Naive thymus-derived CD4-positive, alpha-beta T cell (primary cell): ENCODE measurements around the gene MLYCD. TPM values are rescaled to one million over a fixed set of nuclear protein-coding genes. Genes with fewer than 3 reads are reported as not detected.
"Not testable (repeated sequence)": the region's sequence is repeated elsewhere in the genome, so short reads cannot be mapped to it uniquely, and the experiment has no call there.

Experiments
- ATAC-seq: fragments of 150-1000 bp; cut with Tn5 transposase; 2 replicates; pipeline ENCODE4 v1.10.0; 2021; ENCODE audit warnings: mild to moderate bottlenecking, moderate library complexity
- CTCF ChIA-PET: fragments of 350-600 bp; sonication (Branson Sonifier 250); formaldehyde crosslinking; loops from one replicate; lab custom pipeline; 2021; ENCODE audit warnings: antibody characterized with exemption; lab: Charles Lee
- POLR2A ChIA-PET: fragments of 350-600 bp; sonication (Branson Sonifier 250); formaldehyde crosslinking; loops from one replicate; lab custom pipeline; 2021; ENCODE audit warnings: antibody characterized with exemption, inconsistent platforms; lab: Charles Lee
- DNase-seq, 9 donors: peaks; one replicate each; pipeline versions ENCODE4 v3.0.0 to v3.0.0-alpha.2; 2020 to 2022; ENCODE audit warnings: mixed read lengths in 1 of 9
- H3K27ac ChIP-seq: one replicate; pipeline ENCODE4 v1.7.0; 2013; ENCODE audit warnings: mild to moderate bottlenecking, low read depth, low read length, moderate library complexity
- H3K27me3 ChIP-seq, 2 donors: one replicate each; pipeline ENCODE4 v1.7.0; 2013; ENCODE audit warnings: low read length in 2 of 2, mild to moderate bottlenecking in 2 of 2, moderate library complexity in 2 of 2; ENCODE audit not compliant: control insufficient read depth in 2 of 2, insufficient read depth in 2 of 2
- H3K36me3 ChIP-seq, 3 experiments: 1 replicate in 2 of 3; 2 replicates in 1 of 3; pipeline ENCODE4 v1.7.0; 2013; ENCODE audit warnings: low read length in 3 of 3, mild to moderate bottlenecking in 3 of 3, moderate library complexity in 1 of 3; ENCODE audit not compliant: insufficient read depth in 3 of 3, control insufficient read depth in 2 of 3
- H3K4me1 ChIP-seq, 2 donors: one replicate each; pipeline ENCODE4 v1.7.0; 2013; ENCODE audit warnings: low read length in 2 of 2, mild to moderate bottlenecking in 2 of 2, moderate library complexity in 1 of 2; ENCODE audit not compliant: control insufficient read depth in 2 of 2, insufficient read depth in 2 of 2
- H3K4me3 ChIP-seq: 2 replicates; pipeline ENCODE4 v1.7.0; 2013; ENCODE audit warnings: mild to moderate bottlenecking, low read length
- H3K9me3 ChIP-seq, 3 experiments: 1 replicate in 2 of 3; 2 replicates in 1 of 3; pipeline ENCODE4 v1.7.0; 2013; ENCODE audit warnings: low read length in 3 of 3; ENCODE audit not compliant: control insufficient read depth in 2 of 3
- H3K27ac Mint-ChIP-seq, 9 donors: one replicate each; pipeline ENCODE4 v1.8.0; 2020 to 2022; ENCODE audit warnings: mixed read lengths in 9 of 9, mild to moderate bottlenecking in 8 of 9, moderate library complexity in 5 of 9, inconsistent platforms in 2 of 9
- H3K27me3 Mint-ChIP-seq, 5 donors: one replicate each; pipeline ENCODE4 v1.8.0; 2021 to 2022; ENCODE audit warnings: mixed read lengths in 5 of 5, mild to moderate bottlenecking in 1 of 5
- H3K36me3 Mint-ChIP-seq, 5 donors: one replicate each; pipeline ENCODE4 v1.8.0; 2020 to 2022; ENCODE audit warnings: mixed read lengths in 5 of 5, mild to moderate bottlenecking in 3 of 5, inconsistent platforms in 1 of 5
- H3K4me1 Mint-ChIP-seq, 7 donors: one replicate each; pipeline ENCODE4 v1.8.0; 2020 to 2022; ENCODE audit warnings: mixed read lengths in 7 of 7, mild to moderate bottlenecking in 3 of 7, inconsistent platforms in 1 of 7
- H3K4me3 Mint-ChIP-seq, 10 donors: one replicate each; pipeline ENCODE4 v1.8.0; 2020 to 2022; ENCODE audit warnings: mild to moderate bottlenecking in 10 of 10, mixed read lengths in 10 of 10, moderate library complexity in 6 of 10, inconsistent platforms in 2 of 10
- H3K9me3 Mint-ChIP-seq, 11 donors: one replicate each; pipeline ENCODE4 v1.8.0; 2020 to 2022; ENCODE audit warnings: mixed read lengths in 11 of 11, mild to moderate bottlenecking in 4 of 11, inconsistent platforms in 1 of 11, moderate library complexity in 1 of 11
- intact Hi-C, 2 donors: fragments of 100-400 bp; cut with micrococcal nuclease; formaldehyde crosslinking; loops; one replicate each; pipeline ENCODE4 v1.15.1; 2023
- polyA plus RNA-seq, 2 donors: library from polyadenylated mRNA; unstranded; fragments of 300-500 nt; fragmentation: Illumina TruSeq; gene quantifications; one replicate each; pipeline ENCODE4 v1.2.3, GENCODE V29; 2021
- total RNA-seq, 6 experiments: library from RNA in 5 of 6; stranded (reverse) in 5 of 6; gene quantifications; 1 replicate in 5 of 6; 2 replicates in 1 of 6; pipeline ENCODE4 v1.2.3 and lab custom pipeline; 2021 to 2026

Gene MLYCD
- total and polyA plus RNA-seq, 7 experiments from 2014 or later = 1.8 to 11.4 (median 6.7) TPM

- POLR2A ChIA-PET = no interaction called here
- Mint-ChIP-seq H3K9me3 (no peaks in the 10 kb centered on the region), H3K27me3 (no peaks in the 10 kb centered on the region), H3K36me3 (peaks cover 0 to 3% (median 0%) of the 10 kb centered on the region in 5 donors), H3K4me3 (no peak overlapping the region), H3K4me1 (no peaks in the 10 kb centered on the region), H3K27ac (no peak overlapping the region)
- H3K4me3 ChIP-seq = no peak overlapping the region
- H3K4me1 ChIP-seq = no peaks in the 10 kb centered on the region
- H3K27me3 ChIP-seq = no peaks in the 10 kb centered on the region
- no peak for DNase-seq
- CTCF ChIA-PET = no interaction called here
- H3K36me3 ChIP-seq = no peaks in the 10 kb centered on the region
- intact Hi-C loops = no loop called here
- H3K27ac ChIP-seq = no peak overlapping the region
- no peaks in the 10 kb centered on the region for H3K9me3 ChIP-seq
- ATAC-seq = no peak
Measured at GRCh38 chr16:83946154-83946780, 47.4 kb downstream of the MLYCD start.

DNA sequence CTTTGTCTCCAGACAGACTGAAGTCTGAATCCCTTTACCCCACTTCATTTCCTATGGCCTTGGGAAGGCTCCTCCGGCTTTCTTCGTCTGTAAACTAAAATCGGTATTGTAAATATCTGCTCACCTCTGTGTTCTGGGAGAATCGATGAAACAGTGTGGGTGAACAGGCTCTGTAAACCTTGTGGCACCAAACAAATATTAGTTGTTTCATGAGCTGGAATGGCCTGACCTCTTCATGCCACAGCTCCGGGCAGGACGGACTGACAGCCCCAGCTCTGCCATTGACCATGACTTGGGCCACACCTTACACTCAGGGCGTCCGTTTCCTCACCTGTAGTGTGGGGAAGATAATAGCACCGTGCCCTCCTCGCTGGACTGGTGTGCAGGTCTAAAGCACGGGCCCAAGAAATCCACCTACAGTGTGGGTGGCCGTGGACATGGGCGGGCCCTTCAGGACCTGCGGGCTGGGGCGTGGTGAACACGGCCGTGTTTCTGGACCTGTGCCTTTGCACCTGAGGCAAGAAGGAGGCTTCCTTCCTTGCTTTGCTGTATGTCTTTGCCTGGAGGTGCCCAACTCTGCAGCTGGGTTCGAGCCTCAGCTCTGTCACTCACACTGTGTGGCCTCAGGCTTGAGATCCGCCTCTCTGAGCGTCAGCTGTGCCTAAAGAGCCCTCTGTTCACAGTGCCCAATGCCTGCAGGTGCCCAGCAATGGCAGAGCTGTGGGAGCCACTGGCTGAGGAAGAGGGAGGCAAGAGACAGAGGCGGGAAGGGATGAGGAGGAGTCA lies 48.1 kb downstream of the MLYCD start:
- H3K27ac ChIP-seq = no peak overlapping the region
- no peak overlapping the region for H3K4me3 ChIP-seq
- ChIA-PET CTCF (interaction anchor here (1.3 kb wide), 1 partner anchor 10 kb away, joined by 3 read pairs; no protein-coding TSS in a partner anchor), POLR2A (no interaction called here)
- H3K27me3 ChIP-seq = no peaks in the 10 kb centered on the region
- no peaks in the 10 kb centered on the region for H3K36me3 ChIP-seq
- Mint-ChIP-seq H3K36me3 (peaks cover 0 to 3% (median 0%) of the 10 kb centered on the region in 5 donors), H3K27ac (no peak overlapping the region), H3K27me3 (no peaks in the 10 kb centered on the region), H3K4me1 (no peaks in the 10 kb centered on the region), H3K9me3 (no peaks in the 10 kb centered on the region), H3K4me3 (no peak overlapping the region)
- H3K4me1 ChIP-seq = no peaks in the 10 kb centered on the region
- no peaks in the 10 kb centered on the region for H3K9me3 ChIP-seq
- ATAC-seq (no peak), DNase-seq (no peak)
- intact Hi-C loops = no loop called here

DNA sequence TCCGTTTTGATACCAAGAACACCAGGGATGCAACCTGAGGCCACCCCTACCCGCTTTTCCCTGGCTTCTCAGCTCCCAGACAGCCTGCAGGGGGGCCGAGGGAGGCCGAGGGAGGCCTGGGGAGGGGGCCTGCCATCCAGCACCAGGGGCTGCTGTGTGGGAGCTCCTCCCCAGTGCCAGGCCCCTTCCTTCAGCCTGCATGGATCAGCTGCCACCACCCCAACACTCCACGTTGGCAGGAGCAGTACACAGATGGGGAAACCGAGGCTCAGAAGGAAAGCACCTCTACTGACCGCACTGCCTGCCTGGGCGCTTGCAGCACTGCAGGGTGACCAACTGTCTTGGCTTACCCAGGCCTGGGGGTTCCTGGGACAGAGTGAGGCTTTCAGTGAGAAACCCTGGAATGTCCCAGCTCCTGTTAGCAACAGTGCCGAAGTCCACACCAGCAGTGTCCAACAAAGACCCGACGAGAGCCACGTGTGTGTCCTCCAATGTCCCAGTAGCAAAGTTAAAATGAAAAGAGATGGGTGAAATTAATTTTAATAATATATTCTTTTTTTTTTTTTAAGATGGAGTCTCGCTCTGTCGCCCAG lies 48.8 kb downstream of the MLYCD start:
- DNase-seq (no peak), ATAC-seq (no peak)
- no peaks in the 10 kb centered on the region for H3K36me3 ChIP-seq
- no peak overlapping the region for H3K27ac ChIP-seq
- Mint-ChIP-seq H3K9me3 (no peaks in the 10 kb centered on the region), H3K36me3 (peaks cover 0 to 3% (median 0%) of the 10 kb centered on the region in 5 donors), H3K4me3 (no peak overlapping the region), H3K4me1 (peaks cover 0 to 5% (median 0%) of the 10 kb centered on the region in 7 donors), H3K27me3 (peaks cover 0 to 6% (median 0%) of the 10 kb centered on the region in 5 donors), H3K27ac (no peak overlapping the region)
- ChIA-PET CTCF (interaction anchor here (1.3 kb wide), 1 partner anchor 9 kb away, joined by 3 read pairs; no protein-coding TSS in a partner anchor), POLR2A (no interaction called here)
- no peaks in the 10 kb centered on the region for H3K9me3 ChIP-seq
- no peaks in the 10 kb centered on the region for H3K27me3 ChIP-seq
- peaks cover 0 to under 1% of the 10 kb centered on the region in 2 donors for H3K4me1 ChIP-seq
- intact Hi-C loops = no loop called here
- no peak overlapping the region for H3K4me3 ChIP-seq

GRCh38 chr16:83948914-83949723 lies 50.2 kb downstream of the MLYCD start:
- Histone ChIP-seq H3K27ac (no peak overlapping the region), H3K27me3 (peaks cover 0 to 3% of the 10 kb centered on the region in 2 donors), H3K9me3 (no peaks in the 10 kb centered on the region), H3K4me3 (no peak overlapping the region), H3K4me1 (peaks cover 0 to 14% of the 10 kb centered on the region in 2 donors), H3K36me3 (no peaks in the 10 kb centered on the region)
- no peak overlapping the region for H3K4me3 Mint-ChIP-seq
- intact Hi-C loops = no loop called here
- H3K9me3 Mint-ChIP-seq = no peaks in the 10 kb centered on the region
- POLR2A ChIA-PET = no interaction called here
- no peak overlapping the region for H3K27ac Mint-ChIP-seq
- CTCF ChIA-PET = no interaction called here
- H3K27me3 Mint-ChIP-seq = peaks cover 3 to 11% (median 4%) of the 10 kb centered on the region in 5 donors
- peaks cover 0 to 10% (median 4%) of the 10 kb centered on the region in 7 donors for H3K4me1 Mint-ChIP-seq
- DNase-seq = no peak
- no peak for ATAC-seq
- H3K36me3 Mint-ChIP-seq = peaks cover 0 to 3% (median 0%) of the 10 kb centered on the region in 5 donors

GRCh38 chr16:83949724-83950001 lies 50.7 kb downstream of the MLYCD start:
- CTCF ChIA-PET = no interaction called here
- peaks cover 7 to 16% (median 10%) of the 10 kb centered on the region in 5 donors for H3K27me3 Mint-ChIP-seq
- intact Hi-C loops = loop anchor here (5.0 to 10.0 kb wide), 2 partner anchors 115 to 122 kb away; no protein-coding TSS in a partner anchor

DNA sequence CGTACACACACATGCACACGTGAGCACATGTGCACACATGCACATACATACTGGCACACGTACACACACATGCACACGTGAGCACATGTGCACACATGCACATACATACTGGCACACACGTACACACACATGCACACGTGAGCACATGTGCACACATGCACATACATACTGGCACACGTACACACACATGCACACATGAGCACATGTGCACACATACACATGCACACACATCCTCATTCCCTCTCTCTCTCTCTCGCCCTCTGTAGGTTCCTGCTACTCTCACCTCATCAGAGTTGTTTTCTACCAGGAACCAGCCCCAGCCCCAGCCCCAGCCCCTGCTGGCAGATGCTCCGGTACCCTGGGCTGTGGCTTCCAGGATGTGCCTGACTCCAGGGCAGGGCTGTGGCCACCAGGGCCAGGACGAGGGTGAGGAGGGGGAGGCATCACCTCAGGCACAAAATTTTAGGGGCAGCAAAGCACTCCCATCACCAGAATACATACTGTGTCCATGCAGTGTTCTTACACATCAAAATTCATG lies 52.0 kb downstream of the MLYCD start:
- H3K36me3 ChIP-seq, H3K4me3 Mint-ChIP-seq, DNase-seq, H3K27ac ChIP-seq, H3K27ac Mint-ChIP-seq, POLR2A ChIA-PET, CTCF ChIA-PET, H3K27me3 ChIP-seq, H3K9me3 ChIP-seq, H3K36me3 Mint-ChIP-seq, H3K9me3 Mint-ChIP-seq, ATAC-seq, H3K4me3 ChIP-seq: not testable (repeated sequence)
- H3K4me1 Mint-ChIP-seq = peaks cover 0 to 12% (median 9%) of the 10 kb centered on the region in 7 donors
- peaks cover 0 to 14% of the 10 kb centered on the region in 2 donors for H3K4me1 ChIP-seq
- intact Hi-C loops = loop anchor here (5.0 to 10.0 kb wide), 2 partner anchors 114 to 124 kb away; no protein-coding TSS in a partner anchor
- peaks cover 7 to 28% (median 17%) of the 10 kb centered on the region in 5 donors for H3K27me3 Mint-ChIP-seq

More at GRCh38 chr16:83949724-83950001, 50.7 kb downstream of the MLYCD start:
- no peak overlapping the region for H3K4me3 ChIP-seq
- DNase-seq (no peak), ATAC-seq (no peak)
- peaks cover 0 to 6% of the 10 kb centered on the region in 2 donors for H3K27me3 ChIP-seq
- H3K36me3 ChIP-seq = no peaks in the 10 kb centered on the region
- H3K9me3 Mint-ChIP-seq = no peaks in the 10 kb centered on the region
- no peak overlapping the region for H3K4me3 Mint-ChIP-seq
- peaks cover 0 to 14% of the 10 kb centered on the region in 2 donors for H3K4me1 ChIP-seq
- H3K27ac Mint-ChIP-seq = no peak overlapping the region
- no peak overlapping the region for H3K27ac ChIP-seq
- no peaks in the 10 kb centered on the region for H3K9me3 ChIP-seq
- peaks cover 0 to 3% (median 0%) of the 10 kb centered on the region in 5 donors for H3K36me3 Mint-ChIP-seq
- POLR2A ChIA-PET = no interaction called here
- peaks cover 0 to 12% (median 9%) of the 10 kb centered on the region in 7 donors for H3K4me1 Mint-ChIP-seq
